AG08396 (cell line): ENCODE measurements around the gene PACRG.
"Not testable (repeated sequence)": the region's sequence is repeated elsewhere in the genome, so short reads cannot be mapped to it uniquely, and the experiment has no call there.

Source experiments
- DNase-seq: peaks from one replicate; pipeline ENCODE4 v3.0.0; 2012; ENCODE audit warnings: low spot score, mixed read lengths

Gene PACRG

DNA sequence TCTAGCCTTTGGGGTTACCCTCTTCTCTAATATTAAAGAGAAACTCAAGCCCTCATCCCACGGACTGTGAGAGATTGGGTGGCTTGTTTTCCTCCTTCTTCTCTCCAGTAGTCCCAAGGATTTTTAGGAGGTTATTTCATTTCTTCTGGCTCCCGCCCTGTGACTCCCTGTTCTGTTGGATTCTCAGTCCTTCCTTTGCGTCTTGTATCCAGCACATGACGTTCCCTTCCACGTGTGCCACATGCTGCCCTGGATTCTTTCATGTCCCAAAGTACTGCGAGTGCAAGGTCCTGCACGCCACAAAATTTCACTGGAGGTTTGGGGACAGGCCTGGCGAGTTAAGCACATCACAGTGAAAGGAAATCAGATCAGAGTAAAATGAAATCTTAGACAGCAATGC, 213.4 kb downstream of the PACRG start:
- DNase-seq, result no peak

DNA sequence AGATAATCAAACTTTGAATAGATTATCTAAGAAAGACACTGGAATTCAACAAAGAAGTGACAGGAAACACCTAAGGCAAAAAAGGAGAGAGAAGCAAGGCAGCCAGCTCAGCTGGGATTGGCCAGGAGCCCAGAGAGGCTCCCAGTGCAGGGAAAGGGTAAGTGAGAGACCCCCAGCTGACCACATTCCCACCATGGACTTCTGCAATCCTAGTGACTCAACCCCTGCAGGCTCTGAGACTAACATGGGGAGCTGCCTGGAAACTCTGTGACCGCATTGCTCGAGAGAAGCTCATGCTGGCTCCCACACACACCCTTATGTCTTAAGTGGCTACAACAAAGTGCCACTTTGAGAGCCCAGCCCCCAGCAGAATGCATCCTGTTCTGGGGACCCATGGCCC, 215.1 kb downstream of the PACRG start:
- DNase-seq, result no peak

DNA sequence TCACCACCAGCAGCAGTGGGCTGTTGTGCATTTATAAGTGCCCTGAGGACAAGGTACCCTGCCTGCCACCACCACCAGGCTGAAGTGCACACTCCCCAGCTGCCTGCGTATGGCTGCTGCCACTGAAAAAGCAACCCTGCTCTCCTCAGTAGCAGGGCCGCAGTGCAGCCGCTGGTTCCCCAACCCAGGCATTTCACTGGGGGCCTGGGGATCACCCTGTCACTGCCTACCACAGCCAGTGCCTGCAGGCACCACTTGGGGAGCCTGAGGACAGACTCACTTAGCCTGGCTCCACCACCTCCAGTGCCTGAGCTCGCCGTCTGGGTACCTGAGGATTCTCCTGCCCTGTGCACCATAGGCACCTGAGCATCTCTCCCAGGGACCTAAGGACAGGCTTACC, 215.6 kb downstream of the PACRG start:
- DNase-seq, result no peak

DNA sequence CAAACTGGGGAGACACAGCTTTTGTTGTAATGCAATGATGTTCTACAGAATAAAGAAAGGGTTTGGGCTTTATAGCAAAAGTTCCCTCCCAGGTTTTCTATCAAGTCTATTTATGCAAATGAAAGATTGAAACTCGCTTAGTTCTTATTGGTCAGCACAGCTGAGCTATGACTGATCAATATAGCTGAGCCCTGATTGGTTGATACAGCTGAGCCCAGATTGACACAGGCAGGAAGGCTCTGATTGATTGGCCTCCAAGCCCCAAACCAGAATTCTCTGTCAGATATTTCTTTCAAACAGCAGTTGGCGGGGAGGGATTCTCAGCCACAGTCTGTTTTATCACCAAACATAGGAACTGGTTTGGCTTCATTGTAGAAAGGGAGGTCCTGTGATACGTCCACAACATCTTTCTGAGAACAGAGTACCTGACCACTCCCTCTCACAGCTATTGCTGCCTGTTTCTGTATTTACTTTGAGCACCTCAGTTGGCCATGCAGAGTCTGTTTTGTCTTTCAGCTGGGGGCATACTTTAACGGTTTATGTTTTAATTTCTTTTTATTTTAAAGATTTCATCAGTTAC, 223.5 kb downstream of the PACRG start:
- no peak for DNase-seq

DNA sequence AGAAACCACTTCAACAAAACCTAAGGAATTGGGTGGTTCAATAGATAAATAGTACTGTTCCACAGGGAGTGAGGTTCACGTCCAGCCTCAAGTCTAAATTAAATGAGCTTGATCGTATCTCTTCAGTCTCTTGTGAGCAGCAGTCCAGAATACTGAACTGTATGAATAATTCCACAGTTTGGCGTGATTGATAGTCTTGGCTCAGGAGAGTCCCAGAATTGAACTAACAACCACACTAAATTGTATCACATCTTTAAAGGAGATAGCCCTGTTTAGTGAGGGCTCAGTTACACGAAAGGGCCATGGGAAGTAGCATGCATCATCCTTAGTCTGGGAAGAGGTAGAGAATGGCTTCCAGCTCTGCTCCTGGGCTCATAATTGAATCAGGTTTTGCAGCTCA, 224.6 kb downstream of the PACRG start:
- no peak for DNase-seq

DNA sequence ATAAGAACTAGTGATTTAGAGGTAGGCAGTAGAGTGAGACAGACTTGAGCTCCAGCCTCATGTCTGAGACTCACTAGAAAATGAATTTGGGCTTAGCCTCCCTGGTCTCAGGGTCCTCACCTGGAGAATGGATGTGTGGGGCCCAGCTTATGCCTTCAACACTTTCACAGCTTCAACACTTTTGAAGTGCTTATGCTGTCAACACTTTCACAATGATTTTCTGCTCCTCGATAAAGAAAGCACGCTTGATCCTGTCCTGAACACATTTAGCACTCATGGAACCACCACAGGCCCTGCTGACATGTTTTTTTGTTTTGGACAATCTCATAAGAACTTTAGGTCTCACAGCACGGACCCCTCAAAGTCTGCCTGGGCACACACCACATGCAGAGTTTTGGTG, 229.3 kb downstream of the PACRG start:
- no peak for DNase-seq

DNA sequence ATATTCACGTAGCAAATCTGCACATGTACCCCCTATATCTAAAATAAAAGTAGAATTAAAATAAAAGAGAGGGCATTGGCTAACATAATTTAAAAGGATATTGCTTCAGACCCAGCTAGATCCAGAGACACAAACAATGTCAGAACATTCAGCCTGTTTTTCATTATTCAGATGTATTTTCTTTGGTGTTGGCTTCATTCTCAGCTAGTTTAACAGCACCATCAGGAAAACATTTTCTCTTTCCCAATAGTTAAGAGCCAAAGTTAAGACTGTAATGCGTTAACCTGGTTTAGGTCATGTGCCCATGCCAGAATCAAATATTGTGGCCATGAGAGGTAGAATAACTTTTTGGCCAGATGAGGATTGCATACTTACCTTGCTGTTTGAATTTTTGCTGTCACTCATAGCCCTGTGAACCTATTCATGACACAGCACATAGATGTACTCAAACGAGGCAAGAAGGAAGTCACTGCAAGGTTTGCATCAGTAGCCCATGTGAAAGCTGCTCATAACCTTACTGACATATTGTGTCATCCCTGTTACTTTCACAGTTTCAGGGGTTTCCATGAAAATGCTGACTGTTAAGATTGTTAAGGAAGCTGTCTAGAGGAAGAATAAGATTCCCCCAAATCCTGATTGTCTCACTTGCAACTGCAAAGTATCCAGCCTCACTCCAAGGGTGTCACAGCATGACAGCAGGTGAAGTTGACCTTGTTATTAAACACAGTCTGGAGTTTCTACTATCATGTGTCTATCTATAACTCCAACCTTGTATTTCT, 233.1 kb downstream of the PACRG start:
- DNase-seq, result no peak

DNA sequence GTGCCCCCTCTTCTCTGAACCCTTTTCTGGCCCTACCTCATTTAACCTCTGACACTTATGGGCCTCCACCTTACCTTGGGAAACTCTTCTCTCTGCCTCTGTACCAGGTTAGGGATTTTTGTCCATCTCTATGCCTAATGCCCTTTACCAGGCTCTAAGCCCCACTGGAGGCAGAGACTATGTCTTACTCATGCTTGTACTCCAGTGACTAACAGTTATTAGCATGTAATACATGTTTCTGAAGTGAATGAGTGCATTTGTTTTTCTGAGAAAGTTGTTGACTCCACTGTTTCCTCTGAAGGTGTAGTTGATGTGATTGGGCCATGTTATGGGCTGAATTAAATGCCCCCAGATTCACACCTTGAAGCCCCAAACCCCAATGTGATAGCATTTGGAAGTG, 234.3 kb downstream of the PACRG start:
- DNase-seq, result peak; percentile 18

DNA sequence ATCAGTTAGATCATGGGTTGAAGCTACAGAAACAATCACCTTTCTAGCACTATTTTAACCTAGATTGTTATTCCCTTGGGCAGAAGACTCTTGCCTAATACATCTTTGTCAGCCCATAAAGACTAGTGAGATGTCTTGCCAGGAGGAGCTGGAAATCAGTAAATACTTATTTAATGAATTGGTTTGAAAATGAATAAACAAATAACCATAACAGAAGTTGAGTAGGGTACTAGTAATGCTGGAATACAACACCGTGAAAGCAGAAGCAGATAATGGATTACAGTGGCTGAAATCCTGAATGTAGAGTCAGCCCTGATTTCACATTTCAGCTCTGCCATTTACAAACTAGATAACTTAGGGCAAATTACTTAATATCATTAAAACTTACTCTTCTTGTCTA, 236.1 kb downstream of the PACRG start:
- DNase-seq, result no peak

DNA sequence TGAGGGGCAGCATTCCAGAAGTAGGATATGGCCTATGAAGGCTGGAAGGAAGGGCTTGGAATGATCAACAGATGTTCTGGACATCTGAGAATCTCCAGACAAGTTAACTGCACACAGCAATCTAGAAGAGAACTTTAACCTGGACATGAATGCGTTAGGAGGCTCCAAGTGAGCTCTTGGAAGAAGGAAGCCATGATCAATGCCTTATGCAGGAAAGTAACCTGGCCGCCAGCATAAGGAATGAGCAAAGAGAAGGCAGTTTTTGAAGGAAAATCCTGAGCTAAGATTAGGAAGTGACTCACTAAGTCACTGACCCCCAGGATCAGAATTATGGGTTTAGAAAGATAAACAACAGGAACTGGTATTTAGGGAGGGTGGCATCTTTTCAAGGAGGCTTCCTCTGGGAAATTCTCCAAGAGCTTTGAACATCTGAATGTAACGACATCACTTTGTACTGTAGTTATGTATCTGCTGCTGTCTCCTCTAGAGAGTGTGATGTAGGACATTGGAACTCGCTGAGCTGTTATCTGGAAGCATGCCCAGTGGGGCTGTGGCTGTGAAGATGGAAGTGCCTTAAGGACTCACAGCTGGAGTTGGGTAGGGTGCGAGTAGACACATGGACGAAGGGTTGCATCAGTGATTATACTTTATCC, 236.8 kb downstream of the PACRG start:
- DNase-seq, result peak; percentile 88

DNA sequence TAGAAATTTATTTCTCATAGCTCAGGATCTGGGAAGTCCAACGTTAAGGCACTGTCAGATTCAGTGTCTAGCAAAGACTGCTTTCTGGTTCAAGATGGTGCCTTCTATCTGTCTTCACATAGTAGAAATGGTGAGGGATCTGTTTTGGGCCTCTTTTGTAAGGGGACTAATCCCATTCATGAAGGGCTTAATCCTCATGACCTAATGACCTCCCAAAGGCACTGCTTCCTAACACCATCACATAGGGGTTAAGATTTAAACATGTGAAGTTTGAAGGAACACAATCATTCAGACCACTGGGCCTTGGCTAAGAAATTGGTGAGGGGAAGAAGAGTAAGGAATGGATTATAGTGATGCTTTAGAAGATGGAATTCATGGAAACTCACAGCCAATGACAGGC, 237.6 kb downstream of the PACRG start:
- no peak for DNase-seq

DNA sequence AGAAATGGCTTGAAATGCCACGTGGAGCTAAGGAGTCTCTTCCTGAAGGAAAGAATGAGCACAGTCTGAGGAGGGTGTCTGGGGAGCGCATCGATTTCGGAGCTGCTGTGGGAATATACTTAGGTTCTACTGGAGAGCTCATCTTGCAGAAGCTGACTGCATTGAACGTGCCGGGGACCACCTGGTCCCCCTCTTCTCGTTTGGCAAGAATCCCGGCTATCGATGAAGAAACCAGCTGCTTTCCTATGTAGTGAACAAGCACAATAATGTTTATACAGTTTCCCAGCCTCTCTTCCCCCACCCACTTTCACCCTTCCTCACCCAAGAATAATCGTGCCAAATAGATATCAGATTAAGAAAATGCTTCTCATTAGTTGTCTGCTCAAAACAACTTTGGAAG, 242.5 kb downstream of the PACRG start:
- DNase-seq, result no peak

DNA sequence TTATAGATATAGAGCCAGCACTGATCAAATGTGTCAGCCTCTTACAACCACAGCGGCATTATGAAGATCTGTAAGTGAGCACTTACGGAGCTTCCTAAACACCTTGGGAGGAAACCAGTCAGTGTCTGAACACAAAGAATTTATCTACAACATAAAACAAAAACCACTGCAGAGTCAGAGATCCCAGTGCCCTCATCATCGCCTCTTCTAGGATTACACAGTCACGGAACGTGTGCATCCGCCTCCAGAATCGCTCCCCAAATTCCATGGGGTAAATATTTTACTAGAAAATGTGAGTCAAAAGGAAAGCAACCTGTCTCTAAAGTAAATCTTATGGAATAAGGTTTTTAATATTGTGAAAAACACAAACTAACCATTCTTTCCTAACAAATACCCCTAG, 243.6 kb downstream of the PACRG start:
- no peak for DNase-seq

DNA sequence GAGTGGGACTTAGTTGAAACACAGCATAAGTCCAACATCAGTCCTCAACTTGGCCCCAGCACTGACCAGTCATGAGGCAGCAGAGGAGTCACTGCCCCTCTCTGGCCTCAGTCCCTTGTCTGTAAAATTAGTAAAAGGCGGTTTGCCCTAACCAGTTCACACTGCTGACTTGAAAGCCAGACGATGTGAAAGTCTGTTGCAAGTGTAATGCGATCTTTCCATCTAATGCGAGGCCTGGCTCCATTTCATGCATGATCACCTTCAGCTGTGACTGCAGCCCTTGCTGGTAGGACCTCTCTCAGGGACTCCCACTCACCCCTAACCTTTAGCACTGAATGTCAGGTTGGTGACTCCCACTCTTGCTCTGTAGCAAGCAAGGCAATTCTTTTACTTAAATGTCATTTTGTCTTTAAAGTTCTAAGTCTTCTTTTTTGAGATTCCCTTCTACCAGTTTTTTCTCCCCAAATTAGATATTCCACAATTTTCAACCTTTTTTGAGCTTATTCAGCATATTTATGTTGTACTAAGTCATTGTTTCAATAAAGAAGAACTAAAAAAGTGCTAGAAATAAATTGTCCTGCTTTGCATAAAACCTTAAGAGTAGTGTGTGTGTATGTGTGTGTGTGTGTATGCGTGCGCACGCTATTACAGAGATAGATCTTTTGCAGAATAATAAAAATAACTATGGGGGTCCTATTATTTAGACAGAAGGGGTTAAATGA, 245.5 kb downstream of the PACRG start:
- DNase-seq, result no peak

DNA sequence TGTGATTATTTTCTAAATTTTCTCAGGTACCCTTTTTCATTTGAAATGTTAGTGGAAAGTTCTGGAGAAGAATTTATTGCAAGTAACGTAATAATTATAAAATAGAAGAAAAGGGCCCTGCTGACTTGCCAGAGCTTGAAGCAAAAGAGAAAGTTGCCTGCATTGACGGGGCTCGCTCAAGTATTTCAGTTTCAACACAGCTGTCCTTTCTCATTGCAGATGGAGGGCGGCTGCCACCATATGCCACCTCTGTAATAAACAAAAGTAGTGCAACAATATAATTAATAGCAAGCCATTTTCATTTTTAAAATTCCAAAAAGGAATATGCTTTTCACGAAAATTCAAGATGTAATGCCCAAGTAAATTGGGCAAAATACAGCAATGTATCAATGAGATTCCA, 246.2 kb downstream of the PACRG start:
- DNase-seq, result no peak

DNA sequence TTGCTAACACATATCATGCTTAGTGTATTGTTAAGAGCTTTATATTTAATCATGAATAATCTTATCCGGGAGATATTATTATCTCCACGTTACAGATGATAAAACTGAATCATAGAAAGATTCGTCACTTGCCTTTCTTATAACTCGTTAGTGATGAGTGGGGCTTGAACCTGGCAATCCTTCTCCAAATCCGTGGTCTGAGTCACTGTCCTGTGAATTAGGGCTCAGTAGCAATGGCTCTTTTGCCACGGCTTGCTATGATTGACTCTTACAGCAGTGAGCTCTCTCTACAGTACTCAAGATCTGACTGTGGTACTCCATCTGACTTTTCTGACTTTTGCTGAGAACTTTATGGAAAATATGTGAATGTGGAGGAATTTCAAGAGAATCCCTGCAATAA, 246.9 kb downstream of the PACRG start:
- no peak for DNase-seq

DNA sequence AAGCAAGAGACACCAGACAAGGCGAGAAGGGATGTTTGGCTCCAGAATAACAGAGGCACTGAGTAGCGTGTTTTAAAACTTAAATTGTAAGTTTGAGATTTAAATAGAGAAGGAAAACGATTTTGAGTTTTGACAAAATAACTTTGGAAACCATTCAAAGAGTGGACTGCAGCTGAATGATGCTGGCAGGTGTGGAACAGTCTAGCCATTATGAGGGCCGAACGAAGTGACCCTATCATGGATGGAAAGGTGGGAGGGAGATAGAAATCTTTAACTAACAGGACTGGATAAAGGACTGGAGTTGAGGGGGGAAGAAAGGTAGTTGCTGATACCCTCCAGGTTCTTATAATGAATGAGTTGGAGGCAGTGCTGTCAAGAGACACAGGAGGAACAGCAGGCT, 248.4 kb downstream of the PACRG start:
- no peak for DNase-seq

DNA sequence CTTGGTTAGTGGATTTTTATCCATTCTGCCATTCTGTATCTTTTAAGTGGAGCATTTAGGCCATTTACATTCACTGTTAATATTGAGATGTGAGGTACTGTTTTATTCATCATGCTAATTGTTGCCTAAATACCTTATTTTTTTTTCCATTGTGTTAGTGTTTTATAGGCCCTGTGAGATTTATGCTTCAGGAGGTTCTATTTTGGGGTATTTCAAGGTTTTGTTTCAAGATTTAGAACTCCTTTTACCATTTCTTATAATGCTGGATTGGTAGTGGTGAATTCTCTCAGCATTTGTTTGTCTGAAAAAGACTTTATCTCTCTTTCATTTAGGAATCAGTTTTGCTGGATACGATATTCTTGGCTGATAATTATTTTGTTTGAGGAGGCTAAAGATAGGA, 255.5 kb downstream of the PACRG start:
- not testable (repeated sequence) for DNase-seq

DNA sequence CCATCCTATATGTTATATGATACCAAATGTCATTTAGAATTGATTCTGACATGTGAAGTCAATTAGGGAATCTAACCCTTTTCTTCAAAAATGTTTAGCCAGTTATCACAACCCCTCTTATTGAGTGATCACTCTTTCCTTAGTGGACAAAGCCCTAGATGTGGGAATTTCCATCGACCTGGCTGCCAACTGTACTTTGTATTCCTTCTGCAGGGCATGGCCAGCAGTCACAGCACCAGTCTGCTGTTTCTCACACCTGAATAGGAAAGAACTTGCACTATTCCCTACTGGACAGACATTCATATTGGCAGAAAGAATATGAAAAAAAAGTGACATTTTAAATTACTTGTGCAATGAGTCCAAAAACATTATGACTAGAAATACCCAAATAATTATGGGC, 271.0 kb downstream of the PACRG start:
- no peak for DNase-seq

DNA sequence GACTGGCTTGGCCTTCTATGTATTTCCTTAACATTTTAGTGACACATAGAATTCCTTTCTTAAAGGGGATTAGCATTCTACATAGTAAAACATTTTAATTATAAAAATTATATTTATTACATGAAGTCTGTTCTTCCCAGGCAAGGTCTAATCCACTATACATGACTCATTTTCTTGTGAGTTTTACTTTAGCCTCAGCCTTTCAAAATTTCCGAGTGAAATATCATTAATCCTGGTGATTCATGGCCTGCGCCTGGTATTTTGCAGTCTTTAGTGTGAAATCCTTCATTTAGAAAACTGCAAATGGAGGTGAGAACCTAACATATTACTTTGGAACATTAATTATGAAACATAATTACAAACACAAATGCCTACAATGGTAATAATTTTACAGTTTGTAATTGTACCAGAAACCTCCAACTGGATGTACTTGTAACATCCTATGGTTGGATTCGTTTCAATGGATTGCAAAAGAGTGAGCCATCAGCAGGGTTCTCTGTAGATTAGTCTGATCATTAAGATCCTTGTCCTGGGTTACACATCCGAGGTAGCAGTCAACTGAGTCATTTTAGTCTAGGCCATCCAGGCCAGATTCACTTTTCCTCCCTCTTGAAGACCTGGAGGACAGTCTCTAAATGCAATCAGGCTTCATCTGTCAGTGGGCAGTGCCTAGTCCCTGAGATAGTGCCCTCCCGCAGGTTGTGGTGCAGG, 272.0 kb downstream of the PACRG start:
- peak; percentile 33 for DNase-seq

DNA sequence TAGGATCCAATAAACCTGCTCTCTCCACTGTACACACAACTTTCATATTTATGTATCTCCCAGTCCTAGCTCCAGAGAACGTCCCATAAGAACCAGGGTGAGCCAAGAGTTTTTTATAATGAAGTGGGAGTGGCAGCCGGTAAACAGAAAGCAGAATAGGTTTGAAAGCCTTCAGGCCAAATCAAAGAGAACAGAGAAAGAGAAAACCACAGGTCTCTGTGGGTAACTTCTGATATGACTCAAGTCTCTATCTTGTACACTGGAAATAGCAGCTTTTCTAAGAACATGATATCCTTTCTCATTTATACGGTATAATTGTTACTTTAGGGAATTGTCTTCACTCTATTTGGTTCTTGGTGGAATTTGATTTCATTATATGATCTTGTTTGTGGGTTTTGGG, 273.6 kb downstream of the PACRG start:
- no peak for DNase-seq

DNA sequence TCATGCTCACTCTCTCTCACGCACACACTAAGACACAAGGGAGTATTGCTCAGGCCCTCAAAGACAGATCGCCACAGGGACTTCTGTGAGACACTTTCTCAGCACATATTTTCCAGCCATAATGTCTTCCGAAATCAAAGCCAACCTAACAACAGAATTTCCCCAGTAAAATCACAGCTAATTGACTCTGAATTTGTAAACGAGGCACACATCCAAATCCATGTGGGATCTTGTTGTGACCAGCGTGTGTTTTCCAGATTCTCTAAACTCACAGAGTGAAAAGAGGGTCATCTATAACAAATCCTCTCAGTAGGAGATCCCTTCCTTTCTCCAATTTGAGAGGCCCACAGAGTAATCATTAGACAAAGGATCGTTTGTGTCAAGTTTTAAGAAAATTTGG, 280.4 kb downstream of the PACRG start:
- DNase-seq, result no peak
